H9 (cell line): ENCODE results near the gene CCDC13. TPM values are rescaled to one million over a fixed set of nuclear protein-coding genes. Genes with fewer than 3 reads are reported as not detected.

ENCODE experiments used
- DNase-seq: peaks from one replicate; pipeline ENCODE4 v3.0.0-alpha.2; 2017
- H2AFZ ChIP-seq: one replicate; pipeline ENCODE4 v1.6.1; 2013; ENCODE audit warnings: mild to moderate bottlenecking, low read length, control low read depth, moderate library complexity
- H2AK5ac ChIP-seq: 2 replicates; pipeline ENCODE4 v1.6.1; 2013; ENCODE audit warnings: low read length, control low read depth, mixed read lengths; ENCODE audit not compliant: insufficient read length
- H2BK120ac ChIP-seq: one replicate; pipeline ENCODE4 v1.6.1; 2013; ENCODE audit warnings: low read depth, mild to moderate bottlenecking, low read length, control low read depth, inconsistent platforms; ENCODE audit not compliant: poor library complexity, severe bottlenecking
- H2BK12ac ChIP-seq: 2 replicates; pipeline ENCODE4 v1.6.1; 2013; ENCODE audit warnings: low read length, control low read depth, mixed read lengths, low read depth; ENCODE audit not compliant: insufficient read length
- H2BK15ac ChIP-seq: 2 replicates; pipeline ENCODE4 v1.6.1; 2013; ENCODE audit warnings: low read depth, low read length, control low read depth
- H2BK20ac ChIP-seq: one replicate; pipeline ENCODE4 v1.6.1; 2013; ENCODE audit warnings: low read depth, mild to moderate bottlenecking, low read length, control low read depth, inconsistent platforms; ENCODE audit not compliant: poor library complexity, severe bottlenecking
- H2BK5ac ChIP-seq: 2 replicates; pipeline ENCODE4 v1.6.1; 2013; ENCODE audit warnings: low read length, control low read depth, mixed read lengths; ENCODE audit not compliant: insufficient read length
- H3K14ac ChIP-seq: 2 replicates; pipeline ENCODE4 v1.6.1; 2013; ENCODE audit warnings: low read length, control low read depth; ENCODE audit not compliant: insufficient read depth
- H3K18ac ChIP-seq: 2 replicates; pipeline ENCODE4 v1.6.1; 2013; ENCODE audit warnings: low read depth, mild to moderate bottlenecking, mixed read lengths, low read length, control low read depth; ENCODE audit not compliant: insufficient read length
- H3K23ac ChIP-seq: 2 replicates; pipeline ENCODE4 v1.6.1; 2013; ENCODE audit warnings: low read length, control low read depth, mixed read lengths, low read depth; ENCODE audit not compliant: insufficient read length
- H3K23me2 ChIP-seq: 2 replicates; pipeline ENCODE4 v1.6.1; 2013; ENCODE audit warnings: low read depth, mild to moderate bottlenecking, mixed read lengths, low read length, control low read depth; ENCODE audit not compliant: insufficient read length, poor library complexity, severe bottlenecking
- H3K27ac ChIP-seq: 2 replicates; pipeline ENCODE4 v1.5.1; 2013; ENCODE audit warnings: low read length, control low read depth, mixed read lengths, low read depth; ENCODE audit not compliant: insufficient read length
- H3K27me3 ChIP-seq: 2 replicates; pipeline ENCODE4 v1.6.1; 2013; ENCODE audit warnings: low read length, control low read depth, inconsistent platforms; ENCODE audit not compliant: insufficient read depth
- H3K4ac ChIP-seq: 2 replicates; pipeline ENCODE4 v1.6.1; 2013; ENCODE audit warnings: low read depth, mild to moderate bottlenecking, control low read depth, inconsistent platforms, low read length, moderate library complexity
- H3K4me1 ChIP-seq: 2 replicates; pipeline ENCODE4 v1.6.1; 2013; ENCODE audit warnings: low read length, control low read depth, inconsistent platforms; ENCODE audit not compliant: insufficient read depth
- H3K4me2 ChIP-seq: 2 replicates; pipeline ENCODE4 v1.6.1; 2013; ENCODE audit warnings: low read length, control low read depth, mixed read lengths; ENCODE audit not compliant: insufficient read length, insufficient read depth
- H3K56ac ChIP-seq: 2 replicates; pipeline ENCODE4 v1.6.1; 2013; ENCODE audit warnings: low read depth, mild to moderate bottlenecking, mixed read lengths, low read length, control low read depth; ENCODE audit not compliant: insufficient read length
- H3K79me1 ChIP-seq: 2 replicates; pipeline ENCODE4 v1.6.1; 2013; ENCODE audit warnings: low read depth, mild to moderate bottlenecking, moderate library complexity, low read length, control low read depth, inconsistent platforms; ENCODE audit not compliant: insufficient read depth, poor library complexity, severe bottlenecking
- H3K79me2 ChIP-seq: 2 replicates; pipeline ENCODE4 v1.6.1; 2013; ENCODE audit warnings: low read length, control low read depth, inconsistent platforms; ENCODE audit not compliant: insufficient read depth
- H3K9ac ChIP-seq: 2 replicates; pipeline ENCODE4 v1.6.1; 2013; ENCODE audit warnings: low read length, control low read depth, mixed read lengths; ENCODE audit not compliant: insufficient read length; ENCODE audit errors: extremely low read depth
- H3K9me3 ChIP-seq: one replicate; pipeline ENCODE4 v1.6.1; 2013; ENCODE audit warnings: low read depth, low read length, inconsistent platforms; ENCODE audit not compliant: control insufficient read depth
- H3T11ph ChIP-seq: one replicate; pipeline ENCODE4 v1.6.1; 2013; ENCODE audit warnings: mild to moderate bottlenecking, low read length, control low read depth, inconsistent platforms
- H4K20me1 ChIP-seq: one replicate; pipeline ENCODE4 v1.6.1; 2013; ENCODE audit not compliant: control insufficient read depth, insufficient read length, insufficient read depth
- H4K5ac ChIP-seq: 2 replicates; pipeline ENCODE4 v1.6.1; 2013; ENCODE audit warnings: low read depth, mild to moderate bottlenecking, mixed read lengths, low read length, control low read depth; ENCODE audit not compliant: insufficient read length
- H4K8ac ChIP-seq: replicated peaks from 2 replicates; pipeline ENCODE4 v1.6.1; 2013; ENCODE audit warnings: low read length, control low read depth, mixed read lengths, low read depth; ENCODE audit not compliant: insufficient read length
- H4K91ac ChIP-seq: 2 replicates; pipeline ENCODE4 v1.6.1; 2013; ENCODE audit warnings: low read depth, mild to moderate bottlenecking, moderate library complexity, mixed read lengths, low read length, control low read depth; ENCODE audit not compliant: insufficient read length
- H3K27ac Mint-ChIP-seq, 3 experiments: 2 replicates in 2 of 3; 3 replicates in 1 of 3; pipeline ENCODE4 v1.8.0; 2020 to 2021; ENCODE audit warnings: mixed read lengths in 3 of 3, mild to moderate bottlenecking in 1 of 3, moderate library complexity in 1 of 3
- H3K27me3 Mint-ChIP-seq: 2 replicates; pipeline ENCODE4 v1.8.0; 2021; ENCODE audit warnings: low read depth, mild to moderate bottlenecking, moderate library complexity, mixed read lengths
- H3K36me3 Mint-ChIP-seq, 3 experiments: 2 replicates in 2 of 3; 3 replicates in 1 of 3; pipeline ENCODE4 v1.8.0; 2020 to 2021; ENCODE audit warnings: low read depth in 3 of 3, mixed read lengths in 3 of 3; ENCODE audit not compliant: insufficient read depth in 1 of 3
- H3K4me1 Mint-ChIP-seq, 2 experiments: 2 replicates each; pipeline ENCODE4 v1.8.0; 2020; ENCODE audit warnings: mixed read lengths in 2 of 2
- H3K4me3 Mint-ChIP-seq, 2 experiments: 2 replicates in 1 of 2; 3 replicates in 1 of 2; pipeline ENCODE4 v1.8.0; 2020 to 2021; ENCODE audit warnings: mild to moderate bottlenecking in 2 of 2, mixed read lengths in 2 of 2, moderate library complexity in 1 of 2
- H3K9me3 Mint-ChIP-seq, 2 experiments: 2 replicates in 1 of 2; 3 replicates in 1 of 2; pipeline ENCODE4 v1.8.0; 2020; ENCODE audit warnings: mild to moderate bottlenecking in 2 of 2, mixed read lengths in 2 of 2, moderate library complexity in 1 of 2
- WGBS: extraction: QIAGEN DNeasy Blood & Tissue Kit; methylation state at CpG from one replicate; pipeline ENCODE4 v1.1.7; 2013; ENCODE audit warnings: missing lambda C conversion rate, low lambda C conversion rate, mixed read lengths; ENCODE audit not compliant: insufficient read length; ENCODE audit errors: extremely low coverage; 5-methylcytosine and 5-hydroxymethylcytosine counted together
- total RNA-seq: library from RNA; stranded (reverse); gene quantifications from 2 replicates; pipeline ENCODE4 v1.2.1, GENCODE V29; 2021
- TF ChIP-seq, protein P1 (sequence below): fragments of 200-600 bp; sonication (generic); conservative IDR thresholded peaks from 3 replicates; pipeline ENCODE4 v1.8.0; 2021; ENCODE audit warnings: antibody characterized with exemption, mild to moderate bottlenecking

Gene CCDC13
- total RNA-seq, 1 experiment from 2014 or later, result not detected

DNA sequence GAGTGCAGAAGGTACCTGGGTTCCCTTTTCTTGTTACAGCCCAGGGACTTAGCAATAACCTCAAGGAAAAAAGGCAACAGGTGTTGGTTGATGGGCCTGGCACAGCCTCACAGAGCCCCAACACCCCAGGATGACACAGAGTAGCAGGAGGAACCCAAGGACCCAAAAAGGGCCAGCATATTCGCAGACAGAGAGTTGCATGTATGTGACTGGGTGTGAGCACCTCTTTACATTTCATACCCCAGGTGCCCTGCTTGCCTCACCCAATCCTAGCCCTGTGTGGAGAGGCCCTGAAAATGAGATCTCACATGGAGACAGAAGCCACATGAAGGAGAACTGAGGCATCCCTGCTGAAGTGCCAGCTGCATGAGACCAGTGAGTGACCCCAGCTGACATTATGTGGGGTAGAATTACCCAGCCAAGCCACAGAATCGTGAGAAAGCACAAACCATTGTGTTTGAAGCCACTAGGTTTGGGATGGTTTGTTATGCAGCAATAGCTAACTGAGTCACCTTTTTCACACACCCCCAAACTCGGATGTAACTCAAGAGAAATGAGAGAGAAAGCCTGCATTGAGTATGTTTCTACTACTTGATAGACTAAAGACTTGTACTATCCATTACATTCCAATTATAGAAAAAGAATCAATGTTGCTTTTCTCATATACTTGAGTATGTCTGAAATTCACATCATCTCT, 44.2 kb downstream of the CCDC13 start:
- DNase-seq, result peak; percentile 21
- TF ChIP-seq, protein P1, sequence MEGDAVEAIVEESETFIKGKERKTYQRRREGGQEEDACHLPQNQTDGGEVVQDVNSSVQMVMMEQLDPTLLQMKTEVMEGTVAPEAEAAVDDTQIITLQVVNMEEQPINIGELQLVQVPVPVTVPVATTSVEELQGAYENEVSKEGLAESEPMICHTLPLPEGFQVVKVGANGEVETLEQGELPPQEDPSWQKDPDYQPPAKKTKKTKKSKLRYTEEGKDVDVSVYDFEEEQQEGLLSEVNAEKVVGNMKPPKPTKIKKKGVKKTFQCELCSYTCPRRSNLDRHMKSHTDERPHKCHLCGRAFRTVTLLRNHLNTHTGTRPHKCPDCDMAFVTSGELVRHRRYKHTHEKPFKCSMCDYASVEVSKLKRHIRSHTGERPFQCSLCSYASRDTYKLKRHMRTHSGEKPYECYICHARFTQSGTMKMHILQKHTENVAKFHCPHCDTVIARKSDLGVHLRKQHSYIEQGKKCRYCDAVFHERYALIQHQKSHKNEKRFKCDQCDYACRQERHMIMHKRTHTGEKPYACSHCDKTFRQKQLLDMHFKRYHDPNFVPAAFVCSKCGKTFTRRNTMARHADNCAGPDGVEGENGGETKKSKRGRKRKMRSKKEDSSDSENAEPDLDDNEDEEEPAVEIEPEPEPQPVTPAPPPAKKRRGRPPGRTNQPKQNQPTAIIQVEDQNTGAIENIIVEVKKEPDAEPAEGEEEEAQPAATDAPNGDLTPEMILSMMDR, result no peak
- H3K79me1 ChIP-seq, result no peaks in the 10 kb centered on the region
- no CpG with 5 or more reads among the region's 3 CpGs for WGBS
- H2BK20ac ChIP-seq, result no peak overlapping the region
- no peak overlapping the region for H3T11ph ChIP-seq
- Mint-ChIP-seq H3K27me3 (peaks cover 3% of the 10 kb centered on the region), H3K9me3 (no peaks in the 10 kb centered on the region), H3K27ac (no peak overlapping the region; a peak in 1 of 7 replicates), H3K4me1 (peaks cover 27 to 31% of the 10 kb centered on the region in 2 experiments), H3K4me3 (no peak overlapping the region), H3K36me3 (no peaks in the 10 kb centered on the region)
- no peak overlapping the region for H3K14ac ChIP-seq
- H4K91ac ChIP-seq, result no peak overlapping the region
- no peaks in the 10 kb centered on the region for H3K23me2 ChIP-seq
- no peaks in the 10 kb centered on the region for H3K9me3 ChIP-seq
- no peaks in the 10 kb centered on the region for H3K79me2 ChIP-seq
- no peaks in the 10 kb centered on the region for H4K20me1 ChIP-seq
- H2BK5ac ChIP-seq, result no peak overlapping the region
- H3K56ac ChIP-seq, result no peak overlapping the region
- no peaks in the 10 kb centered on the region for H3K27me3 ChIP-seq
- no peak overlapping the region for H3K27ac ChIP-seq
- H2BK15ac ChIP-seq, result no peak overlapping the region
- peaks cover 4% of the 10 kb centered on the region; the same call in 1 of the 2 replicates for H3K4me1 ChIP-seq
- H3K18ac ChIP-seq, result no peak overlapping the region
- H3K9ac ChIP-seq, result no peak overlapping the region
- H4K5ac ChIP-seq, result no peak overlapping the region
- no peak overlapping the region for H3K4me2 ChIP-seq
- H2AFZ ChIP-seq, result no peak overlapping the region
- H2BK12ac ChIP-seq, result no peak overlapping the region
- no peak overlapping the region for H3K4ac ChIP-seq
- H2BK120ac ChIP-seq, result no peak overlapping the region
- H4K8ac ChIP-seq, result no peak overlapping the region
- H3K23ac ChIP-seq, result no peak overlapping the region
- H2AK5ac ChIP-seq, result no peak overlapping the region
